ENCODE data around the gene SREK1.

GRCh38 chr5:66193419-66193818 lies 49.3 kb downstream of the SREK1 start:
- no peak for TF ChIP-seq POLR2A (IDR thresholded peaks at IDR 0.05)
- TF ChIP-seq CTCF (IDR thresholded peaks at IDR 0.05): no peak

All from testis (tissue), 2 donors.